ENCODE results near the gene CYB561.

The CYB561 gene

DNA sequence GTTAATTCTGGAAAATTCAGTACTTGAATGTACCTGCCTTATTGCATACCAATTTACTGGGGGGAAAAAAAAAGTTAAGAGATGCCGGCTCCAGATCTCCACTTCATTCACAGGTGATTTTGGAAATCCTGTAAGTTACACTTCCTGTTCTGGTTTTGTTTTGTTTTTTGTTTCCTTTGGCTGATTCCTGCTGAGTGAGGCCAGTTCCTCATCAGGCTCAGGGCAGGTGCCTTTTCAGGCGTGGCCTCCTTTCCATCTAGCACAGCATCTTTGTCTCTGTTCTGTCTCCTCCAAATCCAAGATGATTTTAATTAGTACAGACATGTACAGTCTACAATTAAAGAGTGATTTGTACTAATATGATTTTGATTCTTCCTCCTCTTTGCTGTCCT lies 19.2 kb downstream of the CYB561 start:
- Histone ChIP-seq H3K27me3 (ENCODE audit: low read depth, low read length) (no peaks in the 10 kb centered on the region; the same call in none of the 2 replicates), H3K79me2 (ENCODE audit: low read length) (no peaks in the 10 kb centered on the region), H3K36me3 (replicated peaks; ENCODE audit: low read depth, low read length) (no peaks in the 10 kb centered on the region), H2AFZ (ENCODE audit: low read depth, low read length) (no peak overlapping the region), H3K4me1 (ENCODE audit: low read length) (peaks cover 8% of the 10 kb centered on the region), H3K9me3 (ENCODE audit: insufficient read depth, low read length) (no peaks in the 10 kb centered on the region), H3K4me3 (ENCODE audit: low read length) (no peak overlapping the region), H3K9ac (ENCODE audit: low read length) (no peak overlapping the region), H3K27ac (ENCODE audit: low read length) (no peak overlapping the region), H3K4me2 (ENCODE audit: low read length) (peak overlapping the region; percentile 27; the same call in 1 of the 2 replicates), H4K20me1 (ENCODE audit: insufficient read depth, low read length) (no peaks in the 10 kb centered on the region)
- TF ChIP-seq, protein P1, sequence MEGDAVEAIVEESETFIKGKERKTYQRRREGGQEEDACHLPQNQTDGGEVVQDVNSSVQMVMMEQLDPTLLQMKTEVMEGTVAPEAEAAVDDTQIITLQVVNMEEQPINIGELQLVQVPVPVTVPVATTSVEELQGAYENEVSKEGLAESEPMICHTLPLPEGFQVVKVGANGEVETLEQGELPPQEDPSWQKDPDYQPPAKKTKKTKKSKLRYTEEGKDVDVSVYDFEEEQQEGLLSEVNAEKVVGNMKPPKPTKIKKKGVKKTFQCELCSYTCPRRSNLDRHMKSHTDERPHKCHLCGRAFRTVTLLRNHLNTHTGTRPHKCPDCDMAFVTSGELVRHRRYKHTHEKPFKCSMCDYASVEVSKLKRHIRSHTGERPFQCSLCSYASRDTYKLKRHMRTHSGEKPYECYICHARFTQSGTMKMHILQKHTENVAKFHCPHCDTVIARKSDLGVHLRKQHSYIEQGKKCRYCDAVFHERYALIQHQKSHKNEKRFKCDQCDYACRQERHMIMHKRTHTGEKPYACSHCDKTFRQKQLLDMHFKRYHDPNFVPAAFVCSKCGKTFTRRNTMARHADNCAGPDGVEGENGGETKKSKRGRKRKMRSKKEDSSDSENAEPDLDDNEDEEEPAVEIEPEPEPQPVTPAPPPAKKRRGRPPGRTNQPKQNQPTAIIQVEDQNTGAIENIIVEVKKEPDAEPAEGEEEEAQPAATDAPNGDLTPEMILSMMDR (IDR thresholded peaks at IDR 0.05; ENCODE audit: low read depth, low read length): no peak
- no peak for TF ChIP-seq EZH2phosphoT487 (IDR thresholded peaks at IDR 0.05; ENCODE audit: low read depth)

DNA sequence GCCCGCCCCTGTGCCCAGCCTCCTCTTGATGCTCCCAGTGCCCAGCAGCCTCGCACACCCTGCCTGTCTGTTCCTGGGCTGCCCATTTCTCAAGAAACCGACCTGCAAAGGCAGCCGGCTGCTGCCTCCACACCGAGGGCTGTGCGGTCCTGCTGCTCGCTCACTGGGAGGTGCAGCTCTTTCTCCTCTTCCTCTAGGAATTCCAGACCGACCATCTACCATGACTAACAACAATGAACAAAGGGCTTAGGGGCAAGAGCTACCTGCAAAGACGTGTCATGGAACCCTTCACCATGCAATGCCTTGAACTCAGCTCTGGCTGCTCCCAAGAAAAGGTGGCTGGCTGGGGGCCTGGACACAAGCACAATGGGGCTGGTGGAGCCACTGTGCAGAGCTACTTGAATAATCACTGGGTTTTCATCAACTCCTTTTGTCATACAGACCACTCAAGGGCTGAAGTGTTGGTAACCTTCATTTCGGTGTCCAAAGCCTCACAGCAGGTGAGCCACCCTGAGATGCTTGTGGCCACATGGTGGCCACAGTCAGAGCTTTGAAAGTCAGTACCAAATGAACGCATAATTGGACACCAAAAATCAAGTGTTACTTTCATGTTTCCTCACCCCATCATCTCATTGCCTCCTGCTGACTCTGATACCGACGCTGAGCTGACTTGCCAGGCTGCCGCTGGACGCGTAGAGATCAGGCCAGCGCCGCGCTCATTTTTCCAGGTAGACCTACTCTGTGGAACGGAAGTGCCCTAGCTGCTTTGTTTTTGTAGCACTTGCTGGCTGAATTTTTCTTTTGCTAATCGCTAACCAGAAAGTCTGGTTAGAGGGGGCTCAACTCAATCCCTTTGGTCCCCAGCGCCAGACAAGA lies 19.8 kb downstream of the CYB561 start:
- TF ChIP-seq, protein P1 (IDR thresholded peaks at IDR 0.05; ENCODE audit: low read depth, low read length): peak; percentile 11; the same call in 1 of the 2 replicates
- TF ChIP-seq EZH2phosphoT487 (IDR thresholded peaks at IDR 0.05; ENCODE audit: low read depth): no peak
- H3K36me3 ChIP-seq (replicated peaks; ENCODE audit: low read depth, low read length): no peaks in the 10 kb centered on the region
- H3K79me2 ChIP-seq (ENCODE audit: low read length): no peaks in the 10 kb centered on the region
- no peaks in the 10 kb centered on the region for H3K9me3 ChIP-seq (ENCODE audit: insufficient read depth, low read length)
- no peak overlapping the region for H3K9ac ChIP-seq (ENCODE audit: low read length)
- H3K4me1 ChIP-seq (ENCODE audit: low read length): peaks cover 8% of the 10 kb centered on the region
- H4K20me1 ChIP-seq (ENCODE audit: insufficient read depth, low read length): no peaks in the 10 kb centered on the region
- no peaks in the 10 kb centered on the region; the same call in none of the 2 replicates for H3K27me3 ChIP-seq (ENCODE audit: low read depth, low read length)
- no peak overlapping the region for H2AFZ ChIP-seq (ENCODE audit: low read depth, low read length)
- peak overlapping the region; percentile 27; the same call in 1 of the 2 replicates for H3K4me2 ChIP-seq (ENCODE audit: low read length)
- H3K27ac ChIP-seq (ENCODE audit: low read length): no peak overlapping the region
- H3K4me3 ChIP-seq (ENCODE audit: low read length): no peak overlapping the region

DNA sequence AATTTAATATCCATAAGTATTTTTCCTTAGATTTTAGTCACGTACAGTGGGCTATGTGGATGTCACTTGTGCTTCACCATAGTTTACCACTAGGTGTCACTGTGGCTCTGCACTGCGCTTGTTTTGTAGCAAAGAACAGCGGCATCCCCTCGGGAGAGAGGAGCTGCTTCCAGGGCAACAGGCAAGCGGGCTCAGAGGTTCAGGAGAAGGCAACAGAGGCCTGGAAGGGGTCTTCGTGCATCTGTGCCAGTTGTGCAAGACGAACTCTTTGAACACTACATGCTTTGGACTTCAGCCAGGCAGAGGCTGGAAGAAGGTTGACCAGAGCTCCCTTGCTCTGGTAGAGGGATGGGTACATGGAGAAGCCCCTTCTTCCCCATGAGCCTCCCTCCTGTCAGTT lies 20.6 kb downstream of the CYB561 start:
- Histone ChIP-seq H3K27ac (ENCODE audit: low read length) (no peak overlapping the region), H3K36me3 (replicated peaks; ENCODE audit: low read depth, low read length) (no peaks in the 10 kb centered on the region), H3K9ac (ENCODE audit: low read length) (no peak overlapping the region), H3K27me3 (ENCODE audit: low read depth, low read length) (no peaks in the 10 kb centered on the region; the same call in none of the 2 replicates), H3K4me1 (ENCODE audit: low read length) (peaks cover 8% of the 10 kb centered on the region), H2AFZ (ENCODE audit: low read depth, low read length) (no peak overlapping the region), H4K20me1 (ENCODE audit: insufficient read depth, low read length) (no peaks in the 10 kb centered on the region), H3K9me3 (ENCODE audit: insufficient read depth, low read length) (no peaks in the 10 kb centered on the region), H3K4me2 (ENCODE audit: low read length) (peak overlapping the region; percentile 50), H3K79me2 (ENCODE audit: low read length) (no peaks in the 10 kb centered on the region), H3K4me3 (ENCODE audit: low read length) (no peak overlapping the region)
- TF ChIP-seq EZH2phosphoT487 (IDR thresholded peaks at IDR 0.05; ENCODE audit: low read depth): no peak
- TF ChIP-seq, protein P1 (IDR thresholded peaks at IDR 0.05; ENCODE audit: low read depth, low read length): peak; percentile 85

DNA sequence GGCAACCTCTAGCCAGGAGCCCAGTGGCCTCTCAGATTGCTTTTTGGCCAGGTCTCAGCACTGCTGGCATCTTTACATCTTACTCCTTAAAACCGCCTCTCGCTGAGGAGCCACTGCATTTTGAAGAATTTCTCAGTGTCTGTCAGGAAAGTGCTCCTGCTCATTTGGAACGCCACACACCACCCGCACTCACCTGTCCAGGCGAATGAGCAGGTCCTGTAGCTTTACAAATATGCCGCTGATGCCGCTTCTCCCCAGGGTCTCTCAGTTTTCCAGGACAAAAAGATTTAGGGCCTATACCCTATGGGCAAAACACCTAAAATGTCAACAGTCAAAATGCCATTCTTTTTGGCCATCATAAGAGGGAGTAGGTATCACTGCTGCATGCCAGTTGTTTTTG lies 22.1 kb downstream of the CYB561 start:
- no peaks in the 10 kb centered on the region for H3K79me2 ChIP-seq (ENCODE audit: low read length)
- no peaks in the 10 kb centered on the region for H4K20me1 ChIP-seq (ENCODE audit: insufficient read depth, low read length)
- peaks cover 8% of the 10 kb centered on the region for H3K4me1 ChIP-seq (ENCODE audit: low read length)
- no peak overlapping the region for H3K4me2 ChIP-seq (ENCODE audit: low read length)
- H3K27ac ChIP-seq (ENCODE audit: low read length): no peak overlapping the region
- H3K9me3 ChIP-seq (ENCODE audit: insufficient read depth, low read length): no peaks in the 10 kb centered on the region
- no peaks in the 10 kb centered on the region; the same call in none of the 2 replicates for H3K27me3 ChIP-seq (ENCODE audit: low read depth, low read length)
- H3K4me3 ChIP-seq (ENCODE audit: low read length): no peak overlapping the region
- TF ChIP-seq, protein P1 (IDR thresholded peaks at IDR 0.05; ENCODE audit: low read depth, low read length): no peak
- no peak for TF ChIP-seq EZH2phosphoT487 (IDR thresholded peaks at IDR 0.05; ENCODE audit: low read depth)
- H2AFZ ChIP-seq (ENCODE audit: low read depth, low read length): no peak overlapping the region
- H3K9ac ChIP-seq (ENCODE audit: low read length): no peak overlapping the region
- no peaks in the 10 kb centered on the region for H3K36me3 ChIP-seq (replicated peaks; ENCODE audit: low read depth, low read length)

Data from OCI-LY3 (cell line).